GM12873 (cell line): Measurements from ENCODE around the gene ITPR3.

Experiments
- CTCF ChIP-seq: IDR thresholded peaks from 2 replicates; pipeline ENCODE4 v1.5.1; 2012; ENCODE audit warnings: low read depth, mild to moderate bottlenecking, moderate library complexity, low read length, control low read depth; ENCODE audit not compliant: insufficient read depth; ENCODE audit errors: missing control alignments

Gene ITPR3

GRCh38 chr6:33686225-33686924 lies 65.3 kb downstream of the ITPR3 start:
- no peak for TF ChIP-seq CTCF

- TF ChIP-seq CTCF: no peak
Measured at GRCh38 chr6:33686981-33687975, 66.2 kb downstream of the ITPR3 start.

- TF ChIP-seq CTCF: no peak
Measured at GRCh38 chr6:33688006-33688405, 66.9 kb downstream of the ITPR3 start.

- no peak for TF ChIP-seq CTCF
Measured at GRCh38 chr6:33688451-33689147, 67.5 kb downstream of the ITPR3 start.

GRCh38 chr6:33689148-33689494 lies 68.0 kb downstream of the ITPR3 start:
- no peak for TF ChIP-seq CTCF

- no peak for TF ChIP-seq CTCF
Measured at GRCh38 chr6:33689879-33690278, 68.8 kb downstream of the ITPR3 start.

- no peak for TF ChIP-seq CTCF
Measured at GRCh38 chr6:33690766-33691165, 69.6 kb downstream of the ITPR3 start.
